Raji (cell line): ENCODE data around the gene RAPGEF3.

ENCODE experiments used
- POLR2A ChIP-seq: IDR thresholded peaks from 2 replicates; pipeline ENCODE4 v1.6.1; 2011; ENCODE audit warnings: low read depth, low read length, control low read depth; ENCODE audit not compliant: insufficient read depth

RAPGEF3 gene

GRCh38 chr12:47758834-47759690 is at the start of gene RAPGEF3:
TSS of gene RAPGEF3 (minus strand) at chr12:47758880. CDS start at chr12:47758556, 324 bp downstream.
- TF ChIP-seq POLR2A = no peak

DNA sequence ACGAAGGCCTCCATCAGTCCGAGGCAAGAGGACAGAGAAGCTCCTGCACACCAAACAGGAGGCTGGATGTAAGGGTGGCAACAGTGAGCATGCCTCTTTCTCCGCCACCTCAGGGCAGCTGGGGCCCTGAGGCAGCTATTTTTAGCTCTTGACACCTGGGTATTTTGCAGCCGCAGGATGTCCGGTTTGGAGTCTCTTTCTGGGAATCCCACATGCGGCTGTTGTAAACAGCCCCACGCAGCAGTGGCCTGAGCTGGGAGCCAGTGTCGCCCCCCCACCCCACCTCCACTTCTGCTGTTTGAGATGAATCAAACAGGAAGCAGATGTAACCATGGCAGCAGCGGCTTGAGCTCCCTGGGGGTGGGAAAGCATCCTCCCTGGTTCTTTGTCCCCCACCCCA is 49.4 kb upstream of the RAPGEF3 start:
- peak; percentile 24; the same call in 1 of the 2 replicates for TF ChIP-seq POLR2A

- TF ChIP-seq POLR2A = no peak
These were observed 48.7 kb upstream of the RAPGEF3 start for GRCh38 chr12:47807338-47807737.

GRCh38 chr12:47805417-47805816 is 46.7 kb upstream of the RAPGEF3 start:
- no peak for TF ChIP-seq POLR2A

- no peak for TF ChIP-seq POLR2A
These were observed 45.5 kb upstream of the RAPGEF3 start for GRCh38 chr12:47804171-47804570.

- TF ChIP-seq POLR2A = no peak
These were observed 44.7 kb upstream of the RAPGEF3 start for GRCh38 chr12:47803191-47803875.

- TF ChIP-seq POLR2A = no peak
These were observed 43.6 kb upstream of the RAPGEF3 start for GRCh38 chr12:47802312-47802711.

DNA sequence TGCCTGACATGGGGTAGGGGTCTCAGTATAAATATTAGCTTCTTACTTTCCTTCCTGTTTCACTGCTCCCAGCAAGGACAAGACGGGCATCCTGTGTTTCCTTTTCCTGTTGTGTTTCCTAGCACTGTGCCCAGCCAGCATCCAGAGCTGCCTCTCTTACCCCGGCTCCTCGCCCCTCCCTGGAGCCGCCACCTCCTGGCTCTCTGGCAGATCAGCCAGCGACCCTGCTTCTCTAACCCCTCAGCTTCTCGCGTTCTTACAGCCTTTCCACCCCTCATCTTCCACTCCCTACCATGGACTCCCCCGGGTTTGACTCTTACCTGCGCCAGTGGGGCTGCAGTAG is 43.2 kb upstream of the RAPGEF3 start:
- TF ChIP-seq POLR2A = no peak

- TF ChIP-seq POLR2A = no peak
These were observed 42.7 kb upstream of the RAPGEF3 start for GRCh38 chr12:47801170-47801903.

DNA sequence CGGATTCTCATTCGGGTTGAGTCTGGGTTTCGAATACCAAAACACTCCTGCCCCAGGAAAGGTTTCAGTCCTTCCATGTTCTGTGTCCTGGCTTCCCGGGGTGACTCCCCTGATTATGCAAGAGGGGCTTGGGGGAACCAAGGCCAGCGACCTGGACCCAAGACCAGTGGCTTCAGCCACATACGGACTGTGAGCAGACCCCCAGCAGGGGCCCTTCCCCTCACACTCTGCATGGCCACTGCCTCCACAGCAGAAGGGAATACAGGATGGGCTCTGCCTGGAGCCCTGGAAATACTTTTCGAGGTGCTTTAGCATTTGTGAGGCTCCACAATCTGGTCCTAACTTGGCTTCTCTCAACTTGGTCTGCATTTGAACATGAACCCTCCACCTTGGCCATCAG is 41.9 kb upstream of the RAPGEF3 start:
- TF ChIP-seq POLR2A = no peak

- no peak for TF ChIP-seq POLR2A
These were observed 40.8 kb upstream of the RAPGEF3 start for GRCh38 chr12:47799357-47799955.

GRCh38 chr12:47798382-47798948 is 39.8 kb upstream of the RAPGEF3 start:
- no peak for TF ChIP-seq POLR2A

GRCh38 chr12:47797441-47797840 is 38.8 kb upstream of the RAPGEF3 start:
- no peak for TF ChIP-seq POLR2A

- no peak for TF ChIP-seq POLR2A
These were observed 37.2 kb upstream of the RAPGEF3 start for GRCh38 chr12:47795814-47796411.
